Measurements from ENCODE around the gene TTLL1.

DNA sequence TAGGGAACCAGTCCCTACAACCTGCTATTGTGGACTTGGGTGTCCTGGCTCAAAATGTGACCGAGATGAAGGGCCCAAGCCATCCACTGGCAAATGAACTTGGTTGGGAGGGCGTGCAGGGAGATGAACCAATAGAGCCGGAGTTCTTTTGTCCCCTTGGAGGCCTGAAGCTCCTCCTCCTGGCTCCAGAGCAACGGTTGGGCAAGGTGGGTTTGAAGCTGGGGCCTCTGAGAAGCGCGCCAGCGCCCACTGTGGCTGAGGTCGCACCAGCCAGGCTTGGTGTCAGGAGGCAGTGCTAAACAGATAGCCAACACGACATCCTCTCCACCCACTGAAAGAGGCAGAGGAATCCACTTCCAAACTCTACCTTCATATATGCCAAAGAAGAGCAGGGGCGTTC is 38.2 kb downstream of the TTLL1 start:
- TF ChIP-seq, protein P1, sequence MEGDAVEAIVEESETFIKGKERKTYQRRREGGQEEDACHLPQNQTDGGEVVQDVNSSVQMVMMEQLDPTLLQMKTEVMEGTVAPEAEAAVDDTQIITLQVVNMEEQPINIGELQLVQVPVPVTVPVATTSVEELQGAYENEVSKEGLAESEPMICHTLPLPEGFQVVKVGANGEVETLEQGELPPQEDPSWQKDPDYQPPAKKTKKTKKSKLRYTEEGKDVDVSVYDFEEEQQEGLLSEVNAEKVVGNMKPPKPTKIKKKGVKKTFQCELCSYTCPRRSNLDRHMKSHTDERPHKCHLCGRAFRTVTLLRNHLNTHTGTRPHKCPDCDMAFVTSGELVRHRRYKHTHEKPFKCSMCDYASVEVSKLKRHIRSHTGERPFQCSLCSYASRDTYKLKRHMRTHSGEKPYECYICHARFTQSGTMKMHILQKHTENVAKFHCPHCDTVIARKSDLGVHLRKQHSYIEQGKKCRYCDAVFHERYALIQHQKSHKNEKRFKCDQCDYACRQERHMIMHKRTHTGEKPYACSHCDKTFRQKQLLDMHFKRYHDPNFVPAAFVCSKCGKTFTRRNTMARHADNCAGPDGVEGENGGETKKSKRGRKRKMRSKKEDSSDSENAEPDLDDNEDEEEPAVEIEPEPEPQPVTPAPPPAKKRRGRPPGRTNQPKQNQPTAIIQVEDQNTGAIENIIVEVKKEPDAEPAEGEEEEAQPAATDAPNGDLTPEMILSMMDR (IDR thresholded peaks at IDR 0.05 in 2 of 3, conservative IDR thresholded peaks at IDR 0.05 in 1 of 3; ENCODE audit: borderline replicate concordance in 1 of 3, insufficient read depth in 1 of 3, low read depth in 2 of 3, low read length in 2 of 3) = 0 out of 6 replicates have a peak, but pooled peaks have one; percentile 10 to 25 (median 18)
- TF ChIP-seq, protein P2, sequence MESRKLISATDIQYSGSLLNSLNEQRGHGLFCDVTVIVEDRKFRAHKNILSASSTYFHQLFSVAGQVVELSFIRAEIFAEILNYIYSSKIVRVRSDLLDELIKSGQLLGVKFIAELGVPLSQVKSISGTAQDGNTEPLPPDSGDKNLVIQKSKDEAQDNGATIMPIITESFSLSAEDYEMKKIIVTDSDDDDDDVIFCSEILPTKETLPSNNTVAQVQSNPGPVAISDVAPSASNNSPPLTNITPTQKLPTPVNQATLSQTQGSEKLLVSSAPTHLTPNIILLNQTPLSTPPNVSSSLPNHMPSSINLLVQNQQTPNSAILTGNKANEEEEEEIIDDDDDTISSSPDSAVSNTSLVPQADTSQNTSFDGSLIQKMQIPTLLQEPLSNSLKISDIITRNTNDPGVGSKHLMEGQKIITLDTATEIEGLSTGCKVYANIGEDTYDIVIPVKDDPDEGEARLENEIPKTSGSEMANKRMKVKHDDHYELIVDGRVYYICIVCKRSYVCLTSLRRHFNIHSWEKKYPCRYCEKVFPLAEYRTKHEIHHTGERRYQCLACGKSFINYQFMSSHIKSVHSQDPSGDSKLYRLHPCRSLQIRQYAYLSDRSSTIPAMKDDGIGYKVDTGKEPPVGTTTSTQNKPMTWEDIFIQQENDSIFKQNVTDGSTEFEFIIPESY (IDR thresholded peaks at IDR 0.05; ENCODE audit: extremely low read depth, insufficient replicate concordance, low read length) = no peak
- TF ChIP-seq SIN3A (IDR thresholded peaks at IDR 0.05; ENCODE audit: low read depth) = no peak
- TF ChIP-seq, protein P3, sequence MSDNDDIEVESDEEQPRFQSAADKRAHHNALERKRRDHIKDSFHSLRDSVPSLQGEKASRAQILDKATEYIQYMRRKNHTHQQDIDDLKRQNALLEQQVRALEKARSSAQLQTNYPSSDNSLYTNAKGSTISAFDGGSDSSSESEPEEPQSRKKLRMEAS (IDR thresholded peaks at IDR 0.05) = no peak
- no peak for TF ChIP-seq EZH2phosphoT487 (IDR thresholded peaks at IDR 0.05; ENCODE audit: borderline replicate concordance)
- TF ChIP-seq, protein P4, sequence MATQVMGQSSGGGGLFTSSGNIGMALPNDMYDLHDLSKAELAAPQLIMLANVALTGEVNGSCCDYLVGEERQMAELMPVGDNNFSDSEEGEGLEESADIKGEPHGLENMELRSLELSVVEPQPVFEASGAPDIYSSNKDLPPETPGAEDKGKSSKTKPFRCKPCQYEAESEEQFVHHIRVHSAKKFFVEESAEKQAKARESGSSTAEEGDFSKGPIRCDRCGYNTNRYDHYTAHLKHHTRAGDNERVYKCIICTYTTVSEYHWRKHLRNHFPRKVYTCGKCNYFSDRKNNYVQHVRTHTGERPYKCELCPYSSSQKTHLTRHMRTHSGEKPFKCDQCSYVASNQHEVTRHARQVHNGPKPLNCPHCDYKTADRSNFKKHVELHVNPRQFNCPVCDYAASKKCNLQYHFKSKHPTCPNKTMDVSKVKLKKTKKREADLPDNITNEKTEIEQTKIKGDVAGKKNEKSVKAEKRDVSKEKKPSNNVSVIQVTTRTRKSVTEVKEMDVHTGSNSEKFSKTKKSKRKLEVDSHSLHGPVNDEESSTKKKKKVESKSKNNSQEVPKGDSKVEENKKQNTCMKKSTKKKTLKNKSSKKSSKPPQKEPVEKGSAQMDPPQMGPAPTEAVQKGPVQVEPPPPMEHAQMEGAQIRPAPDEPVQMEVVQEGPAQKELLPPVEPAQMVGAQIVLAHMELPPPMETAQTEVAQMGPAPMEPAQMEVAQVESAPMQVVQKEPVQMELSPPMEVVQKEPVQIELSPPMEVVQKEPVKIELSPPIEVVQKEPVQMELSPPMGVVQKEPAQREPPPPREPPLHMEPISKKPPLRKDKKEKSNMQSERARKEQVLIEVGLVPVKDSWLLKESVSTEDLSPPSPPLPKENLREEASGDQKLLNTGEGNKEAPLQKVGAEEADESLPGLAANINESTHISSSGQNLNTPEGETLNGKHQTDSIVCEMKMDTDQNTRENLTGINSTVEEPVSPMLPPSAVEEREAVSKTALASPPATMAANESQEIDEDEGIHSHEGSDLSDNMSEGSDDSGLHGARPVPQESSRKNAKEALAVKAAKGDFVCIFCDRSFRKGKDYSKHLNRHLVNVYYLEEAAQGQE (IDR thresholded peaks at IDR 0.05; ENCODE audit: low read depth) = no peak
- no peak for TF ChIP-seq EZH2 (IDR thresholded peaks at IDR 0.05)
